Panc1 (cell line): ENCODE measurements around the gene RYR3. TPM values are rescaled to one million over a fixed set of nuclear protein-coding genes. Genes with fewer than 3 reads are reported as not detected.

Source experiments
- ATAC-seq: fragments of 200-7000 bp; cut with Tn5 transposase; 2 replicates; pipeline ENCODE4 v1.9.1; 2020; ENCODE audit warnings: mild to moderate bottlenecking, moderate library complexity
- BruUV-seq: library from RNA; stranded (reverse); fragments of 400-500 nt; replicated peaks from 2 replicates; lab custom pipeline; 2021; lab: Mats Ljungman, UMichigan
- CTCF ChIA-PET: fragments of 300-600 bp; sonication (Branson Sonifier 250); formaldehyde crosslinking; loops from one replicate; lab custom pipeline; 2022; ENCODE audit warnings: antibody characterized with exemption; lab: Charles Lee
- POLR2A ChIA-PET: fragments of 300-600 bp; sonication (Branson Sonifier 250); formaldehyde crosslinking; loops from one replicate; lab custom pipeline; 2022; ENCODE audit warnings: antibody characterized with exemption; lab: Charles Lee
- DNase-seq: peaks from one replicate; pipeline ENCODE4 v3.0.0-alpha.2; 2010; ENCODE audit warnings: low read depth, low spot score
- H3K27ac ChIP-seq: 2 replicates; pipeline ENCODE4 v1.5.1; 2011; ENCODE audit warnings: mild to moderate bottlenecking, low read length, inconsistent platforms
- H3K27me3 ChIP-seq: fragments of 200-500 bp; sonication (Bioruptor generic); 2 replicates; pipeline ENCODE4 v1.6.0; 2014; ENCODE audit warnings: low read length, inconsistent platforms; ENCODE audit not compliant: control insufficient read depth, insufficient read depth
- H3K36me3 ChIP-seq: fragments of 200-500 bp; sonication (Bioruptor generic); 2 replicates; pipeline ENCODE4 v1.5.1; 2014; ENCODE audit warnings: inconsistent platforms, mild to moderate bottlenecking, low read length, moderate library complexity; ENCODE audit not compliant: control insufficient read depth, insufficient read depth
- H3K4me1 ChIP-seq: 2 replicates; pipeline ENCODE4 v1.5.1; 2011; ENCODE audit warnings: inconsistent platforms, mild to moderate bottlenecking, low read length, moderate library complexity; ENCODE audit not compliant: control insufficient read depth, insufficient read depth
- H3K4me3 ChIP-seq, 2 experiments: 2 replicates each; pipeline ENCODE4 v1.5.1; 2011 to 2012; ENCODE audit warnings: low read depth in 2 of 2, low read length in 2 of 2, mild to moderate bottlenecking in 2 of 2, inconsistent platforms in 1 of 2, moderate library complexity in 1 of 2
- H3K9me3 ChIP-seq: fragments of 200-500 bp; sonication (Bioruptor generic); 2 replicates; pipeline ENCODE4 v1.5.1; 2014; ENCODE audit warnings: low read depth, mild to moderate bottlenecking, inconsistent platforms, low read length, moderate library complexity; ENCODE audit not compliant: control insufficient read depth, insufficient read depth
- CTCF ChIP-seq: fragments of 450-650 bp; IDR thresholded peaks from 2 replicates; pipeline ENCODE4 v1.5.1; 2017; ENCODE audit warnings: mild to moderate bottlenecking
- POLR2AphosphoS5 ChIP-seq: IDR thresholded peaks from 2 replicates; pipeline ENCODE4 v1.6.1; 2012; ENCODE audit warnings: mild to moderate bottlenecking, low read depth, low read length, moderate library complexity
- SIN3A ChIP-seq: IDR thresholded peaks from 2 replicates; pipeline ENCODE4 v1.6.1; 2012; ENCODE audit warnings: low read depth, mild to moderate bottlenecking, low read length, moderate library complexity, borderline replicate concordance; ENCODE audit not compliant: insufficient read depth
- TCF7L2 ChIP-seq: IDR thresholded peaks from 2 replicates; pipeline ENCODE4 v1.6.1; 2011; ENCODE audit warnings: mild to moderate bottlenecking, low read depth, low read length, inconsistent platforms
- in situ Hi-C: cut with HindIII; loops from 2 replicates; pipeline ENCODE4 v1.10.0; 2016; ENCODE audit warnings: low sequenced_read_pairs, low pct_unique_long_range_greater_than_20kb
- intact Hi-C: fragments of 100-400 bp; cut with micrococcal nuclease; formaldehyde crosslinking; loops from one replicate; pipeline ENCODE4 v1.10.0; 2022; ENCODE audit not compliant: unreplicated experiment
- total RNA-seq: library from RNA; stranded (reverse); gene quantifications from one replicate; pipeline ENCODE4 v1.2.1, GENCODE V29; 2021; ENCODE audit not compliant: unreplicated experiment
- TF ChIP-seq, protein P1 (sequence below), 2 experiments: IDR thresholded peaks; 2 replicates each; pipeline ENCODE4 v1.6.1; 2011 to 2012; ENCODE audit warnings: low read depth in 2 of 2, control low read depth in 1 of 2, low read length in 1 of 2, mild to moderate bottlenecking in 1 of 2, moderate library complexity in 1 of 2; ENCODE audit not compliant: insufficient read depth in 1 of 2

The RYR3 gene
- total RNA-seq, 1 experiment from 2014 or later: not detected

- ChIA-PET CTCF (no interaction called here), POLR2A (no interaction called here)
- DNase-seq (no peak), ATAC-seq (no peak)
- Histone ChIP-seq H3K9me3 (no peaks in the 10 kb centered on the region), H3K27ac (no peak overlapping the region), H3K27me3 (no peaks in the 10 kb centered on the region), H3K4me3 (no peak overlapping the region), H3K4me1 (no peaks in the 10 kb centered on the region), H3K36me3 (no peaks in the 10 kb centered on the region)
- TF ChIP-seq SIN3A (no peak), CTCF (no peak), POLR2AphosphoS5 (no peak), TCF7L2 (no peak)
- TF ChIP-seq, protein P1, sequence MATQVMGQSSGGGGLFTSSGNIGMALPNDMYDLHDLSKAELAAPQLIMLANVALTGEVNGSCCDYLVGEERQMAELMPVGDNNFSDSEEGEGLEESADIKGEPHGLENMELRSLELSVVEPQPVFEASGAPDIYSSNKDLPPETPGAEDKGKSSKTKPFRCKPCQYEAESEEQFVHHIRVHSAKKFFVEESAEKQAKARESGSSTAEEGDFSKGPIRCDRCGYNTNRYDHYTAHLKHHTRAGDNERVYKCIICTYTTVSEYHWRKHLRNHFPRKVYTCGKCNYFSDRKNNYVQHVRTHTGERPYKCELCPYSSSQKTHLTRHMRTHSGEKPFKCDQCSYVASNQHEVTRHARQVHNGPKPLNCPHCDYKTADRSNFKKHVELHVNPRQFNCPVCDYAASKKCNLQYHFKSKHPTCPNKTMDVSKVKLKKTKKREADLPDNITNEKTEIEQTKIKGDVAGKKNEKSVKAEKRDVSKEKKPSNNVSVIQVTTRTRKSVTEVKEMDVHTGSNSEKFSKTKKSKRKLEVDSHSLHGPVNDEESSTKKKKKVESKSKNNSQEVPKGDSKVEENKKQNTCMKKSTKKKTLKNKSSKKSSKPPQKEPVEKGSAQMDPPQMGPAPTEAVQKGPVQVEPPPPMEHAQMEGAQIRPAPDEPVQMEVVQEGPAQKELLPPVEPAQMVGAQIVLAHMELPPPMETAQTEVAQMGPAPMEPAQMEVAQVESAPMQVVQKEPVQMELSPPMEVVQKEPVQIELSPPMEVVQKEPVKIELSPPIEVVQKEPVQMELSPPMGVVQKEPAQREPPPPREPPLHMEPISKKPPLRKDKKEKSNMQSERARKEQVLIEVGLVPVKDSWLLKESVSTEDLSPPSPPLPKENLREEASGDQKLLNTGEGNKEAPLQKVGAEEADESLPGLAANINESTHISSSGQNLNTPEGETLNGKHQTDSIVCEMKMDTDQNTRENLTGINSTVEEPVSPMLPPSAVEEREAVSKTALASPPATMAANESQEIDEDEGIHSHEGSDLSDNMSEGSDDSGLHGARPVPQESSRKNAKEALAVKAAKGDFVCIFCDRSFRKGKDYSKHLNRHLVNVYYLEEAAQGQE (IDR thresholded peaks at IDR 0.05; ENCODE audit: insufficient read depth in 1 of 2, low read depth in 2 of 2, low read length in 1 of 2): no peak
- in situ Hi-C loops (no loop called here), intact Hi-C loops (no loop called here)
- no TSS peak for BruUV-seq
Observed at GRCh38 chr15:33382491-33382890, 71.7 kb downstream of the RYR3 start.

GRCh38 chr15:33384307-33384706, 73.5 kb downstream of the RYR3 start:
- POLR2A ChIA-PET: no interaction called here
- Histone ChIP-seq H3K27me3 (no peaks in the 10 kb centered on the region), H3K4me3 (no peak overlapping the region), H3K27ac (no peak overlapping the region), H3K4me1 (no peaks in the 10 kb centered on the region), H3K9me3 (no peaks in the 10 kb centered on the region), H3K36me3 (no peaks in the 10 kb centered on the region)
- intact Hi-C loops: no loop called here
- DNase-seq (no peak), ATAC-seq (no peak)
- no TSS peak for BruUV-seq
- in situ Hi-C loops: no loop called here
- CTCF ChIA-PET: no interaction called here
- no peak for TF ChIP-seq SIN3A
- no peak for TF ChIP-seq TCF7L2
- TF ChIP-seq POLR2AphosphoS5: no peak
- TF ChIP-seq, protein P1 (IDR thresholded peaks at IDR 0.05; ENCODE audit: insufficient read depth in 1 of 2, low read depth in 2 of 2, low read length in 1 of 2): no peak
- TF ChIP-seq CTCF: no peak
